GM12878 (cell line): ENCODE data around the gene CRIM1. TPM values are rescaled to one million over a fixed set of nuclear protein-coding genes. Genes with fewer than 3 reads are reported as not detected.

Source experiments
- ATAC-seq: fragments of 200-7000 bp; cut with Tn5 transposase; 3 replicates; pipeline ENCODE4 v1.9.1; 2020; ENCODE audit warnings: mild to moderate bottlenecking, moderate library complexity
- BruUV-seq: library from RNA; stranded (reverse); fragments of 400-500 nt; replicated peaks from 2 replicates; lab custom pipeline; 2021; lab: Mats Ljungman, UMichigan
- CTCF ChIA-PET: fragments of 300-600 bp; sonication (Branson Sonifier 250); formaldehyde crosslinking; extraction: SDS; loops from one replicate; lab custom pipeline; 2021; ENCODE audit warnings: inconsistent platforms; lab: Yijun Ruan, JAX
- POLR2A ChIA-PET: fragments of 350-600 bp; formaldehyde crosslinking; extraction: SDS; loops from one replicate; lab custom pipeline; 2021; ENCODE audit warnings: inconsistent platforms; lab: Charles Lee
- RAD21 ChIA-PET: fragments of 300-600 bp; sonication (Branson Sonifier 250); formaldehyde crosslinking; loops from one replicate; lab custom pipeline; 2023; ENCODE audit warnings: antibody characterized with exemption; ENCODE audit not compliant: unreplicated experiment; lab: Charles Lee
- SMC1A ChIA-PET: fragments of 300-600 bp; sonication (Branson Sonifier 250); formaldehyde crosslinking; loops from one replicate; lab custom pipeline; 2023; ENCODE audit not compliant: unreplicated experiment, uncharacterized antibody; lab: Charles Lee
- DNase-seq: peaks from one replicate; pipeline ENCODE4 v3.0.0-alpha.2; 2011; ENCODE audit warnings: low read depth, low spot score
- FAIRE-seq: peaks from 3 replicates; lab custom pipeline; 2011; peaks lifted over from hg19 to GRCh38; lab: Jason Lieb, UNC
- H2AFZ ChIP-seq: 2 replicates; pipeline ENCODE4 v1.6.0; 2011; ENCODE audit warnings: low read depth, low read length, control low read depth; ENCODE audit not compliant: control insufficient read depth
- H3K27ac ChIP-seq: 2 replicates; pipeline ENCODE4 v1.5.1; 2011; ENCODE audit warnings: control low read depth; ENCODE audit not compliant: control insufficient read depth, insufficient read depth
- H3K27me3 ChIP-seq, 2 experiments: replicated peaks in 1 of 2; 2 replicates each; pipeline versions ENCODE4 v1.6.0 to v1.6.1; 2011; ENCODE audit warnings: low read length in 1 of 2; ENCODE audit not compliant: control insufficient read depth in 2 of 2, insufficient read depth in 2 of 2
- H3K36me3 ChIP-seq, 2 experiments: 2 replicates each; pipeline ENCODE4 v1.5.1; 2011; ENCODE audit warnings: low read length in 1 of 2; ENCODE audit not compliant: control insufficient read depth in 2 of 2, insufficient read depth in 2 of 2
- H3K4me1 ChIP-seq: 2 replicates; pipeline ENCODE4 v1.6.1; 2011; ENCODE audit warnings: mild to moderate bottlenecking, low read length, moderate library complexity, mixed read lengths; ENCODE audit not compliant: control insufficient read depth, insufficient read depth
- H3K4me2 ChIP-seq: 2 replicates; pipeline ENCODE4 v1.6.0; 2011; ENCODE audit warnings: control low read depth; ENCODE audit not compliant: control insufficient read depth, insufficient read depth
- H3K4me3 ChIP-seq: fragments of 200-600 bp; sonication (generic); 2 replicates; pipeline ENCODE4 v1.5.1; 2016
- H3K79me2 ChIP-seq: 2 replicates; pipeline ENCODE4 v1.6.0; 2011; ENCODE audit warnings: low read length; ENCODE audit not compliant: control insufficient read depth, insufficient read depth
- H3K9ac ChIP-seq: 2 replicates; pipeline ENCODE4 v1.8.0; 2011; ENCODE audit warnings: low read length, control low read depth, mixed read lengths; ENCODE audit not compliant: control insufficient read depth, insufficient read depth
- H3K9me3 ChIP-seq: replicated peaks from 3 replicates; pipeline ENCODE4 v1.5.1; 2011; ENCODE audit warnings: mild to moderate bottlenecking, low read length; ENCODE audit not compliant: control insufficient read depth, insufficient read depth
- H4K20me1 ChIP-seq: 2 replicates; pipeline ENCODE4 v1.6.0; 2011; ENCODE audit not compliant: control insufficient read depth, insufficient read depth
- ATF7 ChIP-seq: fragments of 450-650 bp; IDR thresholded peaks from 2 replicates; pipeline ENCODE4 v1.6.1; 2016; ENCODE audit warnings: low read depth, mild to moderate bottlenecking
- BRCA1 ChIP-seq: IDR thresholded peaks from 2 replicates; pipeline ENCODE4 v1.6.1; 2011; ENCODE audit warnings: low read depth, low read length, improper control_type of control experiment
- FOXM1 ChIP-seq: IDR thresholded peaks from 2 replicates; pipeline ENCODE4 v1.6.1; 2012; ENCODE audit warnings: low read depth, mild to moderate bottlenecking, inconsistent platforms, low read length, moderate library complexity
- MTA2 ChIP-seq: fragments of 450-650 bp; IDR thresholded peaks from 2 replicates; pipeline ENCODE4 v1.6.1; 2016; ENCODE audit warnings: low read depth, mild to moderate bottlenecking, moderate library complexity
- NFXL1 ChIP-seq: fragments of 450-650 bp; IDR thresholded peaks from 2 replicates; pipeline ENCODE4 v1.6.1; 2017; ENCODE audit warnings: antibody characterized with exemption, mild to moderate bottlenecking, borderline replicate concordance
- NRF1 ChIP-seq: conservative IDR thresholded peaks from 2 replicates; pipeline ENCODE4 v1.6.1; 2011; ENCODE audit warnings: mild to moderate bottlenecking, low read depth, low read length, improper control_type of control experiment
- POLR2A ChIP-seq: IDR thresholded peaks from 2 replicates; pipeline ENCODE4 v1.6.1; 2011; ENCODE audit warnings: low read depth, mild to moderate bottlenecking, low read length
- SPI1 ChIP-seq: IDR thresholded peaks from 2 replicates; pipeline ENCODE4 v1.6.1; 2011; ENCODE audit warnings: low read depth, mild to moderate bottlenecking, low read length, moderate library complexity, borderline replicate concordance; ENCODE audit not compliant: insufficient read depth
- ZNF217 ChIP-seq: fragments of 450-650 bp; IDR thresholded peaks from 2 replicates; pipeline ENCODE4 v1.6.1; 2017; ENCODE audit warnings: antibody characterized with exemption, mild to moderate bottlenecking
- ZNF24 ChIP-seq: fragments of 450-650 bp; IDR thresholded peaks from 2 replicates; pipeline ENCODE4 v1.6.1; 2017; ENCODE audit warnings: antibody characterized with exemption, mild to moderate bottlenecking
- WGBS: methylation state at CpG from one replicate; pipeline ENCODE4 v1.1.6; 2016; ENCODE audit warnings: low lambda C conversion rate; ENCODE audit not compliant: insufficient replicate concordance, insufficient coverage; ENCODE audit errors: missing lambda C conversion rate; 5-methylcytosine and 5-hydroxymethylcytosine counted together
- in situ Hi-C: fragments of 300-500 bp; cut with MboI; formaldehyde crosslinking; loops from 9 replicates; pipeline ENCODE4 v1.14.3; 2018; ENCODE audit warnings: mixed read lengths
- intact Hi-C: fragments of 100-400 bp; cut with micrococcal nuclease; formaldehyde crosslinking; loops from one replicate; pipeline ENCODE4 v1.14.2; 2022; ENCODE audit not compliant: unreplicated experiment
- polyA plus RNA-seq, 11 experiments: library from polyadenylated mRNA; depleted of rRNA in 4 of 11; unstranded in 6 of 11; stranded (reverse) in 5 of 11; fragments of >200 nt; fragmentation: Nextera tagmentation in 4 of 11; fragmentation: Illumina TruSeq in 1 of 11; extraction: Ambion mirVana in 4 of 11; extraction: Trizol in 1 of 11; gene quantifications; 1 replicate in 1 of 11; 2 replicates in 10 of 11; pipeline versions ENCODE4 v1.2.1 to v1.2.3, GENCODE V29; 2011 to 2016; ENCODE audit warnings: inconsistent platforms in 2 of 11, missing spikeins in 2 of 11, low read depth in 1 of 11
- total RNA-seq, 4 experiments: library from RNA; depleted of rRNA in 3 of 4; stranded (reverse); fragments of >200 nt in 3 of 4; fragmentation: Illumina TruSeq in 1 of 4; extraction: Trizol in 1 of 4; gene quantifications; 2 replicates each; pipeline versions ENCODE4 v1.2.1 to v1.2.3, GENCODE V29; 2013 to 2021
- TF ChIP-seq, protein P1 (sequence below): fragments of 450-650 bp; IDR thresholded peaks from 2 replicates; pipeline ENCODE4 v1.6.1; 2017; ENCODE audit warnings: mild to moderate bottlenecking, moderate library complexity
- TF ChIP-seq, protein P2 (sequence below): fragments of 450-650 bp; IDR thresholded peaks from 2 replicates; pipeline ENCODE4 v1.6.1; 2017; ENCODE audit warnings: low read depth, mild to moderate bottlenecking, moderate library complexity

The CRIM1 gene
- total and polyA plus RNA-seq, 10 of the 15 experiments (the other 5 are each of a cell fraction or from before 2014, with no cell fraction given): 0.42 to 7.4 (median 3.1) TPM

DNA sequence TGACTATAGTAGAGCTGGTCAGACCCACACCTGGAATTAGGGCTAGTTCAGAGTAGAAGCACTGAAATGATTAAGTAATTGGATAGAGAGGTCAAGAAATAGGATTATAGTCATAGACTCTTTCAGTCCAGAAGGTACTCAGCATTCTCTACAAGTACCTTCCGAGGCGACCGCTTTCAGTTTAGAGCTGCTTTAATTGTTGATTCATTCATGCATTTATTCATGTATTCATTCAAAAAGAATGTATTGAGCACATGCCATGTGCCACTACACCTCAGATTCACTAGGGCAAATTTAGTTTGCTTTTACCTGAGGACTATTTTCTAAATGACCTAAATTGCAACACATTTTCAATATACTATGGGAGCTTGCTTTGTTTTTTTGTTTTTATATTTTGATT is 48.7 kb downstream of the CRIM1 start:
- H2AFZ ChIP-seq: no peak overlapping the region
- SMC1A ChIA-PET: interaction anchor here (1.0 kb wide), 1 partner anchor 52 kb away, joined by 3 read pairs; no protein-coding TSS in a partner anchor
- ATAC-seq: peak; percentile 19; the same call in 2 of the 3 replicates

DNA sequence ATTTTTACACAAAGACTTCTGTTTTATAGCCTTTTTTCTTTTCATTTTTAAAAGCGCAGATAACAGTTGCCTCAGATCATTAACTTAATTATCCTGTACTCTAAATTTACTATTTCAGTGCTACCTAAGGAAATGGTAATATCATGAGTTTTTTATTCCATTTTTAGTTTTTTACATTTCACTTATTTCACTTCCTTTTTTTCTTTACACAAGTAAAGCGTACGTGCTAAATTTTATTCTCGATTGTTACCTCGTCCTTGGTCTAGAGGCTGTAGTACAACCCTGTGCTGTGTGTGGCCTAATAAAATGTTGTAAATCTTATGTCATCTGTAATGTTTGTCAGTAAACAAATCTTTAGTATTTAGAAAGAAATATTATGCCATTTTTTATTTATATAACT is 49.2 kb downstream of the CRIM1 start:
- H3K27me3 ChIP-seq: no peaks in the 10 kb centered on the region
- SMC1A ChIA-PET: interaction anchor here (0.6 to 1.0 kb wide), 2 partner anchors 102 to 403 kb away, joined by 3 read pairs; no protein-coding TSS in a partner anchor
- CTCF ChIA-PET: interaction anchor here (0.8 to 0.9 kb wide), 2 partner anchors 9 to 52 kb away, joined by 3 to 4 read pairs; no protein-coding TSS in a partner anchor
- no peak overlapping the region for H3K27ac ChIP-seq
- DNase-seq: no peak
- no peaks in the 10 kb centered on the region for H3K79me2 ChIP-seq
- POLR2A ChIA-PET: no interaction called here
- no peaks in the 10 kb centered on the region for H4K20me1 ChIP-seq
- RAD21 ChIA-PET: interaction anchor here (1.9 kb wide), 1 partner anchor 52 kb away, joined by 5 read pairs; no protein-coding TSS in a partner anchor
- 3% methylated on average over 5 of the region's 5 CpGs for WGBS
- in situ Hi-C loops (no loop called here), intact Hi-C loops (no loop called here)
- no peak overlapping the region for H3K4me3 ChIP-seq
- FAIRE-seq: no peak
- H3K4me1 ChIP-seq: peaks cover 9% of the 10 kb centered on the region
- H2AFZ ChIP-seq: no peak overlapping the region
- peak; percentile 77 for ATAC-seq
- BruUV-seq: no TSS peak
- peak overlapping the region; percentile 30 for H3K4me2 ChIP-seq
- H3K9me3 ChIP-seq: no peaks in the 10 kb centered on the region; the same call in 2 of the 3 replicates
- H3K9ac ChIP-seq: no peak overlapping the region
- no peaks in the 10 kb centered on the region for H3K36me3 ChIP-seq
- TF ChIP-seq SPI1 (peak; percentile 77), POLR2A (no peak), NFXL1 (no peak), NRF1 (no peak), ATF7 (peak; percentile 45; the same call in 1 of the 2 replicates), BRCA1 (no peak), FOXM1 (no peak), MTA2 (peak; percentile 83), ZNF217 (peak; percentile 21; the same call in 1 of the 2 replicates)
- TF ChIP-seq, protein P1, sequence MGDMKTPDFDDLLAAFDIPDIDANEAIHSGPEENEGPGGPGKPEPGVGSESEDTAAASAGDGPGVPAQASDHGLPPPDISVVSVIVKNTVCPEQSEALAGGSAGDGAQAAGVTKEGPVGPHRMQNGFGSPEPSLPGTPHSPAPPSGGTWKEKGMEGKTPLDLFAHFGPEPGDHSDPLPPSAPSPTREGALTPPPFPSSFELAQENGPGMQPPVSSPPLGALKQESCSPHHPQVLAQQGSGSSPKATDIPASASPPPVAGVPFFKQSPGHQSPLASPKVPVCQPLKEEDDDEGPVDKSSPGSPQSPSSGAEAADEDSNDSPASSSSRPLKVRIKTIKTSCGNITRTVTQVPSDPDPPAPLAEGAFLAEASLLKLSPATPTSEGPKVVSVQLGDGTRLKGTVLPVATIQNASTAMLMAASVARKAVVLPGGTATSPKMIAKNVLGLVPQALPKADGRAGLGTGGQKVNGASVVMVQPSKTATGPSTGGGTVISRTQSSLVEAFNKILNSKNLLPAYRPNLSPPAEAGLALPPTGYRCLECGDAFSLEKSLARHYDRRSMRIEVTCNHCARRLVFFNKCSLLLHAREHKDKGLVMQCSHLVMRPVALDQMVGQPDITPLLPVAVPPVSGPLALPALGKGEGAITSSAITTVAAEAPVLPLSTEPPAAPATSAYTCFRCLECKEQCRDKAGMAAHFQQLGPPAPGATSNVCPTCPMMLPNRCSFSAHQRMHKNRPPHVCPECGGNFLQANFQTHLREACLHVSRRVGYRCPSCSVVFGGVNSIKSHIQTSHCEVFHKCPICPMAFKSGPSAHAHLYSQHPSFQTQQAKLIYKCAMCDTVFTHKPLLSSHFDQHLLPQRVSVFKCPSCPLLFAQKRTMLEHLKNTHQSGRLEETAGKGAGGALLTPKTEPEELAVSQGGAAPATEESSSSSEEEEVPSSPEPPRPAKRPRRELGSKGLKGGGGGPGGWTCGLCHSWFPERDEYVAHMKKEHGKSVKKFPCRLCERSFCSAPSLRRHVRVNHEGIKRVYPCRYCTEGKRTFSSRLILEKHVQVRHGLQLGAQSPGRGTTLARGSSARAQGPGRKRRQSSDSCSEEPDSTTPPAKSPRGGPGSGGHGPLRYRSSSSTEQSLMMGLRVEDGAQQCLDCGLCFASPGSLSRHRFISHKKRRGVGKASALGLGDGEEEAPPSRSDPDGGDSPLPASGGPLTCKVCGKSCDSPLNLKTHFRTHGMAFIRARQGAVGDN: no peak
- TF ChIP-seq, protein P2, sequence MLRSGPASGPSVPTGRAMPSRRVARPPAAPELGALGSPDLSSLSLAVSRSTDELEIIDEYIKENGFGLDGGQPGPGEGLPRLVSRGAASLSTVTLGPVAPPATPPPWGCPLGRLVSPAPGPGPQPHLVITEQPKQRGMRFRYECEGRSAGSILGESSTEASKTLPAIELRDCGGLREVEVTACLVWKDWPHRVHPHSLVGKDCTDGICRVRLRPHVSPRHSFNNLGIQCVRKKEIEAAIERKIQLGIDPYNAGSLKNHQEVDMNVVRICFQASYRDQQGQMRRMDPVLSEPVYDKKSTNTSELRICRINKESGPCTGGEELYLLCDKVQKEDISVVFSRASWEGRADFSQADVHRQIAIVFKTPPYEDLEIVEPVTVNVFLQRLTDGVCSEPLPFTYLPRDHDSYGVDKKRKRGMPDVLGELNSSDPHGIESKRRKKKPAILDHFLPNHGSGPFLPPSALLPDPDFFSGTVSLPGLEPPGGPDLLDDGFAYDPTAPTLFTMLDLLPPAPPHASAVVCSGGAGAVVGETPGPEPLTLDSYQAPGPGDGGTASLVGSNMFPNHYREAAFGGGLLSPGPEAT: peak; percentile 49

More for the DNA sequence above, 48.7 kb downstream of the CRIM1 start:
- H3K27ac ChIP-seq: no peak overlapping the region
- RAD21 ChIA-PET: interaction anchor here (1.9 kb wide), 1 partner anchor 52 kb away, joined by 5 read pairs; no protein-coding TSS in a partner anchor
- H3K9me3 ChIP-seq: no peaks in the 10 kb centered on the region; the same call in 2 of the 3 replicates
- H3K79me2 ChIP-seq: no peaks in the 10 kb centered on the region
- H3K36me3 ChIP-seq: no peaks in the 10 kb centered on the region
- CTCF ChIA-PET: interaction anchor here (0.9 kb wide), 1 partner anchor 51 kb away, joined by 4 read pairs; no protein-coding TSS in a partner anchor
- intact Hi-C loops (no loop called here), in situ Hi-C loops (no loop called here)
- H3K4me2 ChIP-seq: peak overlapping the region; percentile 30
- POLR2A ChIA-PET: interaction anchor here (0.6 kb wide), 1 partner anchor 49 kb away, joined by 3 read pairs; the partner anchor contains the start of gene CRIM1
- no peaks in the 10 kb centered on the region for H4K20me1 ChIP-seq
- H3K9ac ChIP-seq: no peak overlapping the region
- no peak overlapping the region for H3K4me3 ChIP-seq
- whole genome bisulfite sequencing: 51% methylated on average over 3 of the region's 3 CpGs
- TF ChIP-seq ATF7 (no peak), ZNF24 (peak; percentile 96)
- TF ChIP-seq, all 136 proteins: peak for 1
- Histone ChIP-seq H3K27me3 (no peaks in the 10 kb centered on the region), H3K4me1 (peaks cover 9% of the 10 kb centered on the region)
- no TSS peak for BruUV-seq
- FAIRE-seq (no peak), DNase-seq (no peak)
